GM18498 (cell line): ENCODE data around the gene MORN2.
"Not testable (repeated sequence)": the region's sequence is repeated elsewhere in the genome, so short reads cannot be mapped to it uniquely, and the experiment has no call there.

Source experiments
- ATAC-seq: cut with Tn5 transposase; IDR thresholded peaks from one replicate; pipeline ENCODE4 v1.9.1; 2021; ENCODE audit warnings: mild to moderate bottlenecking, moderate library complexity; ENCODE audit not compliant: unreplicated experiment

Gene MORN2

GRCh38 chr2:38875576-38876367, at the start of gene MORN2, which contains the start of gene DHX57:
Gene MORN2, plus strand, starts transcription at chr2:38875976.
Gene DHX57, minus strand, starts transcription at chr2:38875934. Its CDS starts 7,529 bp downstream, at chr2:38868405.
- peak; percentile 100 for ATAC-seq

GRCh38 chr2:38827539-38828145, 48.1 kb upstream of the MORN2 start:
- not testable (repeated sequence) for ATAC-seq

- ATAC-seq, result no peak
Observed at GRCh38 chr2:38828460-38828859, 47.3 kb upstream of the MORN2 start.

GRCh38 chr2:38829971-38830370, 45.8 kb upstream of the MORN2 start:
- no peak for ATAC-seq

GRCh38 chr2:38830526-38831159, 45.1 kb upstream of the MORN2 start:
- ATAC-seq, result no peak

- no peak for ATAC-seq
Observed at GRCh38 chr2:38835015-38835601, 40.7 kb upstream of the MORN2 start.

GRCh38 chr2:38835990-38836389, 39.8 kb upstream of the MORN2 start:
- peak; percentile 94 for ATAC-seq

GRCh38 chr2:38836791-38837190, 39.0 kb upstream of the MORN2 start:
- ATAC-seq, result peak; percentile 12

GRCh38 chr2:38850045-38850444, 25.7 kb upstream of the MORN2 start:
- peak; percentile 91 for ATAC-seq

- ATAC-seq, result no peak
Observed at GRCh38 chr2:38856165-38856564, 19.6 kb upstream of the MORN2 start.

GRCh38 chr2:38862476-38862875, 13.3 kb upstream of the MORN2 start:
- ATAC-seq, result no peak

GRCh38 chr2:38863061-38863695, 12.6 kb upstream of the MORN2 start:
- no peak for ATAC-seq

GRCh38 chr2:38866773-38867443, 8.9 kb upstream of the MORN2 start:
- ATAC-seq, result no peak

GRCh38 chr2:38871432-38871831, 4.3 kb upstream of the MORN2 start:
- ATAC-seq, result no peak

- ATAC-seq, result no peak
Observed at GRCh38 chr2:38873763-38874162, 2.0 kb upstream of the MORN2 start.

- ATAC-seq, result peak; percentile 1
Observed at GRCh38 chr2:38875227-38875575, 575 bp upstream of the MORN2 start.

GRCh38 chr2:38876407-38876806, 631 bp downstream of the MORN2 start:
- no peak for ATAC-seq

GRCh38 chr2:38886063-38886462, 10.3 kb downstream of the MORN2 start:
- no peak for ATAC-seq

- no peak for ATAC-seq
Observed at GRCh38 chr2:38887347-38887746, 11.6 kb downstream of the MORN2 start.

- no peak for ATAC-seq
Observed at GRCh38 chr2:38887902-38888554, 12.3 kb downstream of the MORN2 start.
